ENCODE measurements around the gene AGBL4.

GRCh38 chr1:49307457-49307856 lies 716.3 kb downstream of the AGBL4 start:
- TF ChIP-seq POLR2AphosphoS5 (IDR thresholded peaks at IDR 0.05; ENCODE audit: low read depth, low read length) (no peak), POLR2A (IDR thresholded peaks at IDR 0.05; ENCODE audit: low read depth, low read length) (no peak), TAF1 (IDR thresholded peaks at IDR 0.05; ENCODE audit: borderline replicate concordance, low read depth, low read length) (no peak)

Measured in GM12892 (cell line).